Astrocyte of the hippocampus (primary cell): Measurements from ENCODE around the gene BLZF1.
"Not testable (repeated sequence)": the region's sequence is repeated elsewhere in the genome, so short reads cannot be mapped to it uniquely, and the experiment has no call there.

ENCODE experiments used
- DNase-seq: peaks from one replicate; pipeline ENCODE4 v3.0.0; 2011; ENCODE audit warnings: low read depth, low spot score

BLZF1 gene

DNA sequence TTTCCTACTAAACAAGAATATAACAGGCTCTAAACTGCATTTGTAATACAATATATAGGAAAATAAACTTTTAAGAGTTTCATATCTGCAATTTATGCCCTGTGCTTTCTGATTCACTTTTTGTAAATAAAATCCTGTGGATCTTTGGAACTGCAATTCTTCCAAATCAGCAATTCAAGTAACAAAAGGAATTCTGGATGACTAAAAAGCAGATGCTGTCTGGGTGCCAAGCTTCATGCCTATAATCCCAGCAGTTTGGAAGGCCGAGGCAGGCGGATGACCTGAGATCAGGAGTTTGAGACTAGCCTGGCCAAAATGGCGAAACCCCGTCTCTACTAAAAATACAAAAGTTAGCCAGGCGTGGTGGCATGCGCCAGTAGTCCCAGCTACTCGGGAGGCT lies 6.7 kb upstream of the BLZF1 start:
- peak; percentile 60 for DNase-seq

DNA sequence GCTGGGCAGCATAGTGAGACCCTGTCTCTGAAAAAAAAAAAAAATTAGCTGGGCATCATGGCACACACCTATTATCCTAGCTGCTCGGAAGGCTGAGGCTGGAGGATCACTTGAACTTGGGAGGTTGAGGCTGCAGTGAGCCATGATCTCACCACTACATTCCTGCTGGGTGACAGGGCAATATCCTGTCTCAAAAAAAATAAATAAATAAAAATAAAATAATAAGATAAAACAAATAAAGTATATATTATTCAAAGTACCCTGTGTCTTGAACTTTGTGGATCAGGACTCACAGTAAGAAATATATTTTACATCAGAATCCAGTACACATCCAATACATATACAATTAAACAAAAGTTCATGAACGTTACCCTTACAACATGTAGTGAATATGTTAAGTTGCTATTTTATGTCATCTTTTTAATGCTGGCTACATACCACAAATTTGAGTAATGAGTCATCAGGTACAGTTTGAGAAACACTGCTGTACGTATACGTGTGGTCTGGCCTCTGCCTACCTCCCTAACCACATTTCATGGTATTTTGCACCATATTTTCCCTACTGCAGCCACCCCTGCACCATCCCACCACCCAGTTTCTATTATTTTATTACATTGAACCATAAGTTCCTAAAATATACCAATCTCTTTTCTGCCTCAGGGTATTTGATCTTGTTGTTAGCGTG lies 4.8 kb upstream of the BLZF1 start:
- DNase-seq, result peak; percentile 82

DNA sequence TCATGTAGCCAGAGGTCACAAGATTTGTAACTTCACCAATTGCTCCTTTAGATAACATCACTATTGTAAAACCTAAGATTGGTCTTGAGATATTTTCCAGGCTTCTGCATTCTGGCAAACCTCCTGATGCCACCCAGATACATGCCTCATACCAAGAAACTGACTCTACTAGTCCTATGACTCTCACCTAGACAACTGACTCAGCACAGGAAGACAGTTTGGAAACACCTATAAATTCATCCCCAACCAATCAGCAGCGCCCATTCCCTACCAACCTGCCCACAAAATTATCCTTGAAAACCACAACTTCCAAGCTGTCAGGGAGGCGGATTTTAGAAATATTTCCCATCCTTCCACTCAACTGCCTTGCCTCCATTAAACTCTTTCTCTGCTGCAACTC lies 3.0 kb upstream of the BLZF1 start:
- DNase-seq, result no peak

DNA sequence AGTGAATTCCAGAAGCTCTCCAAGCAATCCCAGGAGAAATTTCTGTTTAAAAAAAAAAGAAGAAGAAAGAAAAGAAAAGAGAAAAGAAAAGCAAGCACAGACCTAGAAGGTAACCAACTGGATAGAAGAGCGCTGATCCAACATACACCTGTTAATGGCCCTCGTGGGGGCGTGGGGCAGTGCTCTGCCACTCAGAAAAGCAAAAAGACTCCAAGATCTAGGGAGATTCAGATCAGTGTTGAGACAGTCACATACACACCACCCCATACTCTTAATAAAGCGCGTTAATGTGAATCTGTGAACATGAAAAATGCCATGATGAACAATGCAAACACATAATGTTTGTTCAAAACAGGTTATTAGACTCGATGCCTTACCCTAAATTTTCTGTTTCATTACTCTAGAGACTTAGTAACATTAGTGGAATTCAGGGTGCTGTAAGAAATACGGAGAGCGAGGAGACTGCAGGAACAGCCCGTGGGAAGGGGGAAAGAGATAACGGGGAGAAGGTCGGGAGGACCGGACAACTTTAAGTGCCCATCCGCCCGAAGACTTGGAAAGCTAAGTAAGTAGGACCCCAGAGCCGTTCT lies 804 bp upstream of the BLZF1 start:
- DNase-seq, result no peak

DNA sequence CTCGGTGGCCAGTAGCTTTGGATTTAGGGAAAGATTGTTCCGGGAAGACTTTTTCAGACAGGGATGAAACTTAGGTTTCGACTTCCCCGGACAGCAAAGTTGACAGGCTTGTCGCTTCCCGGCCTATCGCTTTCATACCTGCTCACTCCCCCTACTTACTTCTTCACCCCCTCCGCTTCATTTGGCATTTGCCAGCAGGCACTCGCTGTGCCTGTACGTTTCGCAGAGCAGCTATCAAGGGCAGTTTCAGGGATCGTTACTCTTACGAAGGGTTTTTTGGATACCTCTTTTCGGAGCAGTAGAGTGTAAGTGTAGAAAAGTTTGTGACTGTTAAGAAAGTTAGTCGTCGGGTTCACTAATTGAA lies 393 bp downstream of the BLZF1 start:
- no peak for DNase-seq

DNA sequence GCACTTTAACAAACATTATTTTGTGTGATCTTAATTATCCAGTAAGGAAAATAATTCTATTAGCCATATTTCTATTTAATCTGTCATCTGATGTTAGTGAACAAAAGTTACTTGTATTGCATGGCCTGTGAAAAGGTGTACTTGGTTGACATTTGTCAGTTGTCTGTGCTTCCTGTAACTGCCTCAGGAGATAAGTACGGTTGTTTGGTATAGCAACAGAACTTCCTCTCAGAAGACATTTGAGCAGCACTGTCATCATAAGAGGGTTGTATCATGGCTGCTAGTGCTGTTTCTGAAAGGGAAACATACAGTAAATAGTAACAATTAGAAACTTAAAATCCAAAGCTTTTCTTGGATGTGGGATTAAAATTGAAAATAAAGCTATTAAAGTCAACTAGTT lies 3.4 kb downstream of the BLZF1 start:
- no peak for DNase-seq

DNA sequence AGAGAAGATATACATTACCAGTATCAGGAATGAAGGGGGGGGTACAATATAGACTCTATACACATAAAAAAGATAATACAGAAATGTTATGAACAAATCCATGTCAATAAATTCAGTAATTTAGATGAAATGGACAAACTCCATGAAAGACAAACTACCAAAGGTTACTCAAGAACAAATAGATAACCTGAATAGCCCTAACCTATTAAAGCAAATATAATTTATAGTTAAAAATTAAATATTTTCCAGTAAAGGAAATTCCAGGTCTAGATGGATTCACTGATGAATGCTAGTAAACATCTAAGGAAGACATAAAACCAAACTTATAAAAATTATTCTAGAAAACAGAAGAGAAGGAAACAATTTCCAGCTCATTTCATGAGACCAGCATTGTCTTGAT lies 13.2 kb downstream of the BLZF1 start:
- no peak for DNase-seq

DNA sequence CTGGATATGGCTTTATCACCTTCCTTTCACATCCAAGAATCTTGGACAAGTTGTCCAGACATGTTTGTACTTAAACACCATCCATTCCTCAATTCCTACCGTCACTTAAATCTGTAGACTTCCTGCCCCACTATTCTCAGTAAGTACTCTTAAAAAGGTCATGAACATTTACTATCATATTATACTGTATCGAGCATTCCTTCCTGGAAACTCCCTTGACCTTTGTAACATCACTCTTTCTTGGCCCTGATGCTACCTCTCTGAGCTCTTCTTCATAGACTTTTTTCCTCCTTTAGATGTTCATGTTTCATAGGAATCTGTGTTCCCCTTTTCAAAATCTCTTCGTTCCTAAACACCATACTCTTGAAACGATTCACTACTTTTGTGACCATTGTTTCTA lies 15.5 kb downstream of the BLZF1 start:
- DNase-seq, result no peak

DNA sequence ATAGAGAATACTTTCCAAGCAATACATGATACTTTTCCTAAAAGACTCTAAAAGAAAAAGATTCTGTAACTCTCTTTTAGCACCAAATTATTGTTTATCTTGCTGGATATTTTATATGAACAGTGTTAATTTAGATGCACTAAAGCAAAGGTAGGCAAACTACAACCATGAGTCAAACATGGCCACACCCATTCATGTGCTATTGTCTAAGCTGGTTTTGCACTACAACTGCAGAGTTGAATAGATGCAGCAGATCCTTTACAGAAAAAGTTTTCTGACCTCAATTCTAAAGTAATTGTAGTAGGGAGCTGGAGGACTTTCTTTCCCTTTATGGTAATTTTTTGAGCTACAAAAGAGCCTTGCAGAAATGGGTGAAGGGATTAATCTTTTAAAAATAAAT lies 19.4 kb downstream of the BLZF1 start:
- no peak for DNase-seq

DNA sequence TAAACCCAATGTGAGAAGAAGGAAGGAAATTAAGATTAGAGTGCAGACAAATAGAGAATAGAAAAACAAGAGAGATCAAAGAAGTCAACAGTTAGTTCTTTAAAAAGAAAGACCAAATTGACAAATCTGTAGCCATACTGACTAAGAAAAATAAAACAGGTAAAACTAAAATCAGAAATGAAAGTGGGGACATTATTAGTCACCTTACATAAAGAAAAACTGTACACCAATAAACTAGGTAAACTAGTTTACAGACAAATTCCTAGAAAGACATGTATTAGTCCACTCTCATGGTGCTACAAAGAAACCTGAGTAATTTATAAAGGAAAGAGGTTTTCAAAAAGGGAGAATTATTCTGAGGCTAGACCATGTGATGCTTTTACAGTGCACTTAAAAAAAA lies 22.3 kb downstream of the BLZF1 start:
- no peak for DNase-seq

DNA sequence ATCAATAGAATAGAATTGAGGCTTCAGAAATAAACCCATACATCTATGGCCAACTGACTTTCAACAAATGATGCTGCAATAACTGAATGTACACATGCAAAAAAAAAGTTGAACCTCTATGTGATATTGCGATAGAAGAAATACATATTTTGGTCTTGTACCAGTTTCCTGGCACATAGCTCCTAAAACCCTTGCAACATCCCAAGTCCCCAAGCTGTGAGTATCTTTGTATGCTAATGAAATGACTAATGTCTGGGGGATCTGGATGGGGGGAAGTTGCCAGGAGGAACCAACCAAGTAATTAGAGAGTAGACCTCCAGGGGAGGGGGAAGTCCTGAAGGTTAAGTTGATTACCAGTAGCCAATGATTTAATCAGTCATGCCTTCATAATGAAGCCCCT lies 24.4 kb downstream of the BLZF1 start:
- DNase-seq, result no peak

DNA sequence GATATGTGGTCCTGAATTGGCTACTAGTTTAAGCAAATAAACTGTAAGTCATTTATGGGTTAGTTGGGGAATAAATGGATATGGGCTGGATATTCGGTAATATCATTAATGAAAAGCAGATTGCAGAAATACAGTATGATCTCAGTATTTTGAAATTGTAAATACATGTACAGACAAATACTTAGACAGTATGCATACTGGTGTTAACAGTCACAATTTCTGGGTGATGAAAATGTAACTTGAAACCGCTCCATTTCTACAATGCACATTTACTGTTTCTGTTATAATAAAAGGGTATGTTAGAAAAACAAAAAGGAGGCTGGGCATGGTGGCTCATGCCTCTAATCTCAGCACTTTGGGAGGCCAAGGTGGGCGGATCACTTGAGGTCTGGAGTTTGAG lies 28.0 kb downstream of the BLZF1 start:
- no peak for DNase-seq

DNA sequence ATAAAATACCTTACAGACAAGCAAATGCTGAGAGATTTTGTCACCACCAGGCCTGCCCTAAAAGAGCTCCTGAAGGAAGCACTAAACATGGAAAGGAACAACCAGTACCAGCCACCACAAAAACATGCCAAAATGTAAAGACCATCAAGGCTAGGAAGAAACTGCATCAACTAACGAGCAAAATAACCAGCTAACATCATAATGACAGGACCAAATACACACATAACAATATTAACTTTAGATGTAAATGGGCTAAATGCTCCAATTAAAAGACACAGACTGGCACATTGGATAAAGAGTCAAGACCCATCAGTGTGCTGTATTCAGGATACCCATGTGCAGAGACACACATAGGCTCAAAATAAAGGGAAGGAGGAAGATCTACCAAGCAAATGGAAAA lies 34.6 kb downstream of the BLZF1 start:
- not testable (repeated sequence) for DNase-seq

DNA sequence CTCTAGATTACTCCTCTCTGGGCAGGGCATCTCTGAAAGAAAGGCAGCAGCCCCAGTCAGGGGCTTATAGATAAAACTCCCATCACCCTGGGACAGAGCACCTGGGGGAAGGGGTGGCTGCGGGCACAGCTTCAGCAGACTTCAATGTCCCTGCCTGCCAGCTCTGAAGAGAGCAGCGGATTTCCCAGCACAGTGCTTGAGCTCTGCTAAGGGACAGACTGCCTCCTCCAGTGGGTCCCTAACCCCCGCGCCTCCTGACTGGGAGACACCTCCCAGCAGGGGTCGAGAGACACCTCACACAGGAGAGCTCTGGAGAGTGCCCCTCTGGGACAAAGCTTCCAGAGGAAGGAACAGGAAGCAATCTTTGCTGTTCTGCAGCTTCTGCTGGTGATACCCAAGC lies 40.3 kb downstream of the BLZF1 start:
- not testable (repeated sequence) for DNase-seq

DNA sequence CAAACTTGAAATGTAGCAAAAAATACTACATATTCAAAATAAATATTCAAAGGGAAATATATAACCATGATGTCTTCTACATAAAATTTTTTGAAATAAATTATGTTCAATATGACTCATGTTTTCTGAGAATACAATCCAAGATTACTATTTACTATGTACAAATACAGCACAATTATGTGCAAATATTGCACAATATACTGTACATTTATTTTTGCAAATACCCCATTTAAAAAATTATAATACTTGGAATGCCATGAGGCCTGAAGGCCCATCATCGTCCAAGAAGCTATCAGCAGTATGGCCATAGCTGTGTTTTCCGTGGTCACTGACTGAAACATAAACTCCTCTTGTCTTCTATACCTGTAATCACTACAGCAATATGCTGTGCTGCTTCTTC lies 47.0 kb downstream of the BLZF1 start:
- DNase-seq, result no peak

DNA sequence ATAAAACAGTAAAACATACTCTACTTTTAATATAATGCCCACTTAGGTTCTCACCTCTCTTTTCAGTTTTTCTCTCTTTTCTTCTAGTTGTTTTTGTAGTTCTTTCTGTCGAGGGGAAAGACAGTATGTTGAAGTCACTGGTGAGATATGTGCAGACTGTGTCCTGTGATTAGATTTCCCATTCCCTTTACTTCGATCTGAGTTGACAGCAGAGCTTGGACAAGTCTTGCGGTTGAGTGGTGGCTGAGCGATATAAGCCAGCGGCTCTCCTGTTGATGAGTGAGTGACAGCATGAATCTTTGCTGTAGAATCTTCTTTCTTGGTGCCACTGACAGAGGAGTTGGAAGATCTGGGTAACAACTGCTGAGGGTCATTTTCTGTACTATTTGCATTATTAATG lies 53.3 kb downstream of the BLZF1 start:
- no peak for DNase-seq

DNA sequence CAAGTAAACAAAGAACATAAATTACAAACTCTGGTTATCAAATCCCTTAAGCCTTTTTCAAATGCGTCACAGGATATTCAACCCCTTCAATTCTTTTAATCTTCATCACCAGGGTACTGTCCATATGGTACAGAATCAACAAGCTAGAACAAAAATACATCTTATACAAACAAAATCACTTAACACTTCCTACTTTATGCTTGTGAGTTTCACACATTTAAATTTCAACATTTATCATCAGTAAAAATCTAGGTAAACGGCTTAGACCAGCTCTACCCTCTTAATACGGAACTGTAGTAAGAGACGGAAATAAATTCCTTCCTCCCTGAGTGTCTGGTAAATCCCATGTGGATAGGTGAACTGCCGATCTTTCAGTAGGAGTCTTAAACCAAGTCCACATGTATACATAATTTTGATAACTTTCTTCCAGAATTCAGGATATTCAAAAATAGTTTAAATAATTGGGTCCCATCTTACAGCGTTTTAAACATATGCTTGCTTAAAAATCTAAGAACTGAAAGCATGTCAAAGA lies 58.2 kb downstream of the BLZF1 start:
- DNase-seq, result peak; percentile 22

DNA sequence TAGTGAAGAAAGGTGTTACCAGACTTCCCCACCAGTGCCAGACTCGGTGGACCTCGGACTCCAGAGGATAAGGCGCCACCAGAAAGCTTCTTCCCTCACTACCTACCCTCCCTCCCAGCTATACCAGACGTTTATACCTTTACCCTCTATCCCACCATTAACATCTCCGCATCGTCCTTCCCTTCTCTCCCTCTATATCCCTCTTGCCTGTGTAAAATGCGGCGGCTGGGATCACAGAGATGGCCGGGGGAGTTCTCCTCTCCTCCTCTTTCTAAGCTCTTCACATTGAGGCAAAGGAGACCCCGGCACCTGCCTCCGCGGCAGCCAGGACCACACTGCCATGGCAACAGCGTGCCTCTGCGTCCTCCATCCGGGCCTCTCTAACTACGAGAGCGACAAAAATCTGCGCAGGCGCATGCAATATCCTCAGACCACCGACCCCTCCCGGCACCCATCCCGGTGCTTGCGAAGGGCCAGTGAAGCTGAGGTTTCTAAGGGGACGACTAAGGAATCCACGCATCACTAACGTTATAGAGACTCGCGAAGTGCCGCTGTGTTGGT lies 59.2 kb downstream of the BLZF1 start, which contains the start of gene CCDC181:
CCDC181 (minus strand) TSS at position 394 of the 561 bp plus-strand sequence. CDS start 2,547 bp downstream, outside the sequence.
- peak; percentile 91 for DNase-seq
